Choroid plexus epithelial cell (primary cell): Measurements from ENCODE around the gene NEDD4.
"Not testable (repeated sequence)": the region's sequence is repeated elsewhere in the genome, so short reads cannot be mapped to it uniquely, and the experiment has no call there.

ENCODE experiments used
- DNase-seq: peaks from one replicate; pipeline ENCODE4 v3.0.0-alpha.2; 2010; ENCODE audit warnings: low read depth
- H3K4me3 ChIP-seq: 2 replicates; pipeline ENCODE4 v1.5.1; 2011; ENCODE audit warnings: low read depth, mild to moderate bottlenecking, control low read depth, low read length, moderate library complexity
- CTCF ChIP-seq: conservative IDR thresholded peaks from 2 replicates; pipeline ENCODE4 v1.5.1; 2011; ENCODE audit warnings: low read depth, mild to moderate bottlenecking, control low read depth, inconsistent platforms, low read length, moderate library complexity

Gene NEDD4

GRCh38 chr15:55824857-55825613 lies 168.4 kb downstream of the NEDD4 start:
- TF ChIP-seq CTCF, result no peak
- DNase-seq, result no peak
- no peak overlapping the region for H3K4me3 ChIP-seq

DNA sequence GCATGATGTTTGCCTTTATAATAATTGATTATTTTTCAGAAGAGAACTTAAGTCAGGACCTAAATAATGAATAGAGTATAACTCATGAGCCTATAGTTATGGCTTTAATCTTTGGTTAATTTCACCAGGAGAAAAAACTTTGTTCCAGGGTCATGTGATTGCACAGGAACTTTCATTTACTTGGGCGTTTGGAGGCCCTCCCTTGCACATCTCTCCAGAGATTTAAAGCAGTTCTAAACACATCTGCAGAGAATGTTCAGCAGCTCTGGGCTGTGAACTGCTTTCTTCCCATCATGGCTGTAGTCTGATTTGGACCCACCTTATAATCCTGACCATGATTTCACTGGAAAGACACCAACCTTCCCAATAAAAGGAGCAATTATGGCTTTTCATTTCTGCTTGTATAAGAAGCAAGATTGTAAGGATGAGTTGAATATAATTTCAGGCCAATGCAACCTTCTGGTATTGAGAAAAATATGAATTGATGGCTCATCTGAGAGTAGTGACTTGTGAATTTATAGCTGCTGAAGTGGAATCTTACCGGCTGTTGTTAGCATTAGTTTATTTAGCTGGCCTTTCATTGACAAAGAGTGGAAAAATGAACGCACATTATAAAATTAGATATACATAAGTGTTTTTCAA lies 169.6 kb downstream of the NEDD4 start:
- no peak overlapping the region for H3K4me3 ChIP-seq
- peak; percentile 79 for DNase-seq
- no peak for TF ChIP-seq CTCF

- no peak overlapping the region for H3K4me3 ChIP-seq
- no peak for TF ChIP-seq CTCF
- peak; percentile 93 for DNase-seq
Measured at GRCh38 chr15:55823191-55823670, 170.2 kb downstream of the NEDD4 start.

DNA sequence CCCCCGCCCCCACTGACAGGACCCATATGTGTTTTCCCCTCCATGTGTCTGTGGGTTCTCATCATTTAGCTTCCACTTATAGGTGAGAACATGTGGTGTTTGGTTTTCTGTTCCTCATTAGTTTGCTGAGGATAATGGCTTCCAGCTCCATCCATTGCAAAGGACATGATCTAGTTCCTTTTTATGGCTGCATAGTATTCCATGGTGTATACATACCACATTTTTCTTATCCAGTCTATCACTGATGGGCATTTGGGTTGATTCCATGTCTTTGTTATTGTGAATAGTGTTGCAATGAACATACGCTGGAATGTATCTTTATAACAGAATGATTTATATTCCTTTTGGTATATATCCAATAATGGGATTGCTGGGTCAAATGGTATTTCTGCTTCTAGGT lies 171.7 kb downstream of the NEDD4 start:
- DNase-seq, H3K4me3 ChIP-seq: not testable (repeated sequence)

DNA sequence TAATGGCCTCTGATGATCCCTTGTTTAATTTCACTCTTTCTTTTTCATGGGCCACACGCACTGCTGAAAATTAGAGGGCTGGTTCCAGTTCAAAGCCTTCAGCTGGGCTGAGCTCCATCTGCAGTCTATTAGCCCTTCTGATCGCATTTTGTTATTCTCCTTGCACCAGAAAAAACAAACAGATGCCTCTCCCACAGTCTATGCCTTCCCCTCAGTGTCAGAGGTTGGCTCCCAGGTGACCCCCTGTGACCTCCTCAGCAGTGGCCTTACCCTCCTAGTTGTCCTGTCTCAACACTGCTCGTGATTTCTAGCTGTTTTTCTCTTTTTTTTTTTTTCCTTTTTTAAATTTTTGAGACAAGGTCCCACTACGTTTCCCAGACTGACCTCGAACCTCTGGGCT lies 173.4 kb downstream of the NEDD4 start:
- no peak for DNase-seq
- TF ChIP-seq CTCF, result no peak
- H3K4me3 ChIP-seq, result no peak overlapping the region

GRCh38 chr15:55819397-55820034 lies 173.9 kb downstream of the NEDD4 start:
- TF ChIP-seq CTCF, result no peak
- H3K4me3 ChIP-seq, result no peak overlapping the region
- peak; percentile 13 for DNase-seq

- DNase-seq, result peak; percentile 30
- TF ChIP-seq CTCF, result no peak
Measured at GRCh38 chr15:55816017-55816416, 177.4 kb downstream of the NEDD4 start.

More at GRCh38 chr15:55816017-55816416, 177.4 kb downstream of the NEDD4 start:
- H3K4me3 ChIP-seq, result no peak overlapping the region
